Panc1 (cell line): ENCODE results near the gene SATB2. TPM values are rescaled to one million over a fixed set of nuclear protein-coding genes. Genes with fewer than 3 reads are reported as not detected.

Source experiments
- ATAC-seq: fragments of 200-7000 bp; cut with Tn5 transposase; 2 replicates; pipeline ENCODE4 v1.9.1; 2020; ENCODE audit warnings: mild to moderate bottlenecking, moderate library complexity
- BruUV-seq: library from RNA; stranded (reverse); fragments of 400-500 nt; replicated peaks from 2 replicates; lab custom pipeline; 2021; lab: Mats Ljungman, UMichigan
- CTCF ChIA-PET: fragments of 300-600 bp; sonication (Branson Sonifier 250); formaldehyde crosslinking; loops from one replicate; lab custom pipeline; 2022; ENCODE audit warnings: antibody characterized with exemption; lab: Charles Lee
- POLR2A ChIA-PET: fragments of 300-600 bp; sonication (Branson Sonifier 250); formaldehyde crosslinking; loops from one replicate; lab custom pipeline; 2022; ENCODE audit warnings: antibody characterized with exemption; lab: Charles Lee
- DNase-seq: peaks from one replicate; pipeline ENCODE4 v3.0.0-alpha.2; 2010; ENCODE audit warnings: low read depth, low spot score
- H3K27ac ChIP-seq: 2 replicates; pipeline ENCODE4 v1.5.1; 2011; ENCODE audit warnings: mild to moderate bottlenecking, low read length, inconsistent platforms
- H3K27me3 ChIP-seq: fragments of 200-500 bp; sonication (Bioruptor generic); 2 replicates; pipeline ENCODE4 v1.6.0; 2014; ENCODE audit warnings: low read length, inconsistent platforms; ENCODE audit not compliant: control insufficient read depth, insufficient read depth
- H3K36me3 ChIP-seq: fragments of 200-500 bp; sonication (Bioruptor generic); 2 replicates; pipeline ENCODE4 v1.5.1; 2014; ENCODE audit warnings: inconsistent platforms, mild to moderate bottlenecking, low read length, moderate library complexity; ENCODE audit not compliant: control insufficient read depth, insufficient read depth
- H3K4me1 ChIP-seq: 2 replicates; pipeline ENCODE4 v1.5.1; 2011; ENCODE audit warnings: inconsistent platforms, mild to moderate bottlenecking, low read length, moderate library complexity; ENCODE audit not compliant: control insufficient read depth, insufficient read depth
- H3K4me3 ChIP-seq, 2 experiments: 2 replicates each; pipeline ENCODE4 v1.5.1; 2011 to 2012; ENCODE audit warnings: low read depth in 2 of 2, low read length in 2 of 2, mild to moderate bottlenecking in 2 of 2, inconsistent platforms in 1 of 2, moderate library complexity in 1 of 2
- H3K9me3 ChIP-seq: fragments of 200-500 bp; sonication (Bioruptor generic); 2 replicates; pipeline ENCODE4 v1.5.1; 2014; ENCODE audit warnings: low read depth, mild to moderate bottlenecking, inconsistent platforms, low read length, moderate library complexity; ENCODE audit not compliant: control insufficient read depth, insufficient read depth
- CTCF ChIP-seq: fragments of 450-650 bp; IDR thresholded peaks from 2 replicates; pipeline ENCODE4 v1.5.1; 2017; ENCODE audit warnings: mild to moderate bottlenecking
- POLR2AphosphoS5 ChIP-seq: IDR thresholded peaks from 2 replicates; pipeline ENCODE4 v1.6.1; 2012; ENCODE audit warnings: mild to moderate bottlenecking, low read depth, low read length, moderate library complexity
- REST ChIP-seq, 2 experiments: IDR thresholded peaks; 2 replicates each; pipeline ENCODE4 v1.6.1; 2011 to 2012; ENCODE audit warnings: low read depth in 2 of 2, control low read depth in 1 of 2, low read length in 1 of 2, mild to moderate bottlenecking in 1 of 2, moderate library complexity in 1 of 2; ENCODE audit not compliant: insufficient read depth in 1 of 2
- SIN3A ChIP-seq: IDR thresholded peaks from 2 replicates; pipeline ENCODE4 v1.6.1; 2012; ENCODE audit warnings: low read depth, mild to moderate bottlenecking, low read length, moderate library complexity, borderline replicate concordance; ENCODE audit not compliant: insufficient read depth
- TCF7L2 ChIP-seq: IDR thresholded peaks from 2 replicates; pipeline ENCODE4 v1.6.1; 2011; ENCODE audit warnings: mild to moderate bottlenecking, low read depth, low read length, inconsistent platforms
- in situ Hi-C: cut with HindIII; loops from 2 replicates; pipeline ENCODE4 v1.10.0; 2016; ENCODE audit warnings: low sequenced_read_pairs, low pct_unique_long_range_greater_than_20kb
- intact Hi-C: fragments of 100-400 bp; cut with micrococcal nuclease; formaldehyde crosslinking; loops from one replicate; pipeline ENCODE4 v1.10.0; 2022; ENCODE audit not compliant: unreplicated experiment
- total RNA-seq: library from RNA; stranded (reverse); gene quantifications from one replicate; pipeline ENCODE4 v1.2.1, GENCODE V29; 2021; ENCODE audit not compliant: unreplicated experiment

SATB2 gene
- total RNA-seq, 1 experiment from 2014 or later, result 43.2 TPM

- no peak overlapping the region; a peak in 1 of 4 replicates for H3K4me3 ChIP-seq
- ATAC-seq, result no peak
- H3K4me1 ChIP-seq, result peaks cover 42% of the 10 kb centered on the region
- in situ Hi-C loops (no loop called here), intact Hi-C loops (no loop called here)
- H3K36me3 ChIP-seq, result peaks cover 34% of the 10 kb centered on the region
- peak overlapping the region; percentile 61 for H3K27ac ChIP-seq
- ChIA-PET POLR2A (interaction anchor here (0.6 kb wide), 1 partner anchor 574 kb away, joined by 7 read pairs; no protein-coding TSS in a partner anchor), CTCF (no interaction called here)
- DNase-seq, result no peak
- BruUV-seq, result no TSS peak
- TF ChIP-seq SIN3A, result no peak
- no peak for TF ChIP-seq POLR2AphosphoS5
- no peak for TF ChIP-seq REST (IDR thresholded peaks at IDR 0.05; ENCODE audit: insufficient read depth in 1 of 2, low read depth in 2 of 2, low read length in 1 of 2)
- TF ChIP-seq CTCF, result no peak
- no peak for TF ChIP-seq TCF7L2
- H3K9me3 ChIP-seq, result no peaks in the 10 kb centered on the region
- no peaks in the 10 kb centered on the region for H3K27me3 ChIP-seq
Observed at GRCh38 chr2:199452991-199453379, 4.8 kb downstream of the SATB2 start.

DNA sequence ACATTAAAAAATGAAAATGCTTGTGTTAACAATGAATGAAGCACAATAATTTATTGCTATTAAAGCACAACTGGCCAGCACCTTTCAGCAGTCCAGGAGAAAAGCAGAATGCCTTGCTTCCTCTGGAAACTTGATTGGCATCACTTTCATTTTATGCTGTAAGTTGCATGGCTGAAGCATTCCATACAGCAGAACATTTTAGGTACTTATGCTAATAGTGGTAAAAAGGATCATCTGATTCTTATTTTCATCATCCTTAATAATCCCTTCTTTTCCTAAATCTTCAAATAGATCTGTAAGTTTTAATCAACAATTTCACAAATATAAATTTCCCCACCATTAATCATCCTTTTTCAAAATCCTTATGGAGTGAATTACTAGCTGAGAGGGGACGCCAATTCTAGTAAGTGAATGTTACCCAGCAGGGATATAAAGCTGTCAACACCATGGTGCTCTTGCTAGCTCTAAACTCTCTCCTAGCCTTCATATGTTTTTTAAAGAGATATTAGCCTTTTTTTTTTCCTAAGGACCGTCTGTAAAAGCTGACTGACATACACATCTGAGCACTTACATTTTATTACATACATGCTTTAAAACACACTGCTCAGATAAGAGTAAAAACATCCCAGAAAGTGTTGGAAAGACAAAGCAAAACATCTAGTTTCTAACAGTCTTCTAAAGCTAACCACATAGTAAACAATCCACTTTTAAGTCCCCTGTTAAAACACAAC, 5.3 kb downstream of the SATB2 start:
- intact Hi-C loops, result no loop called here
- DNase-seq (no peak), ATAC-seq (no peak)
- Histone ChIP-seq H3K4me1 (peaks cover 42% of the 10 kb centered on the region), H3K27ac (peak overlapping the region; percentile 61), H3K36me3 (peaks cover 35% of the 10 kb centered on the region), H3K4me3 (no peak overlapping the region; a peak in 1 of 4 replicates), H3K27me3 (no peaks in the 10 kb centered on the region), H3K9me3 (no peaks in the 10 kb centered on the region)
- TF ChIP-seq TCF7L2, result no peak
- TF ChIP-seq CTCF, result no peak
- TF ChIP-seq SIN3A, result no peak
- TF ChIP-seq REST (IDR thresholded peaks at IDR 0.05; ENCODE audit: insufficient read depth in 1 of 2, low read depth in 2 of 2, low read length in 1 of 2), result no peak
- no peak for TF ChIP-seq POLR2AphosphoS5
- CTCF ChIA-PET, result no interaction called here
- in situ Hi-C loops, result no loop called here
- POLR2A ChIA-PET, result interaction anchor here (0.6 kb wide), 2 partner anchors 28 to 575 kb away, joined by 3 to 7 read pairs; no protein-coding TSS in a partner anchor
- no TSS peak for BruUV-seq
